DND-41 (cell line): ENCODE results near the gene SFTA2.

Experiments
- CTCF ChIP-seq: IDR thresholded peaks from 2 replicates; pipeline ENCODE4 v1.5.1; 2012; ENCODE audit warnings: borderline replicate concordance, low read length, moderate library complexity, mild to moderate bottlenecking; ENCODE audit not compliant: poor library complexity, severe bottlenecking; ENCODE audit errors: extremely low read depth
- EZH2 ChIP-seq: IDR thresholded peaks from 3 replicates; pipeline ENCODE4 v1.6.1; 2012; ENCODE audit warnings: borderline replicate concordance, low read depth, mild to moderate bottlenecking, moderate library complexity, low read length, inconsistent platforms; ENCODE audit not compliant: severe bottlenecking

GRCh38 chr6:30903236-30903635 is 28.7 kb downstream of the SFTA2 start:
- TF ChIP-seq EZH2 (no peak), CTCF (no peak)
